ENCODE results near the gene TNS1.

DNA sequence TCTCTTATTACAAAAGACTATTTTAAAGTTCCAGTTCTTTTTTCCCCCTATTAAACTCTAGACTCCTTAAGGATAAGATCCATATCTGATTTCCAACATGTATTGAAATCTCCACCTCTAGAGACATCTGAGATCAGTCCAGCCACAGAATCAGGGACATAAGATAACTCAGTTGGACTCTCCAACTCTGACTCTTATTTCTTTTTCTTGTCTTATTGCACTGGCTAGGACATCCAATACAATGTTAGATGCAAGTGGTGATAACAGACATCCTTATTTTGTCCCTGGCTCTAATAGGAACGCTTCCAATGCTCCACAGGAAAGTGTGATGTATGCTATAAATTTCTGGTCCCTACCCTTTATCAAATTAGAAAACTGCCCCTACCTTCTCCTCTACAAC, 158.1 kb downstream of the TNS1 start:
- TF ChIP-seq, protein P1, sequence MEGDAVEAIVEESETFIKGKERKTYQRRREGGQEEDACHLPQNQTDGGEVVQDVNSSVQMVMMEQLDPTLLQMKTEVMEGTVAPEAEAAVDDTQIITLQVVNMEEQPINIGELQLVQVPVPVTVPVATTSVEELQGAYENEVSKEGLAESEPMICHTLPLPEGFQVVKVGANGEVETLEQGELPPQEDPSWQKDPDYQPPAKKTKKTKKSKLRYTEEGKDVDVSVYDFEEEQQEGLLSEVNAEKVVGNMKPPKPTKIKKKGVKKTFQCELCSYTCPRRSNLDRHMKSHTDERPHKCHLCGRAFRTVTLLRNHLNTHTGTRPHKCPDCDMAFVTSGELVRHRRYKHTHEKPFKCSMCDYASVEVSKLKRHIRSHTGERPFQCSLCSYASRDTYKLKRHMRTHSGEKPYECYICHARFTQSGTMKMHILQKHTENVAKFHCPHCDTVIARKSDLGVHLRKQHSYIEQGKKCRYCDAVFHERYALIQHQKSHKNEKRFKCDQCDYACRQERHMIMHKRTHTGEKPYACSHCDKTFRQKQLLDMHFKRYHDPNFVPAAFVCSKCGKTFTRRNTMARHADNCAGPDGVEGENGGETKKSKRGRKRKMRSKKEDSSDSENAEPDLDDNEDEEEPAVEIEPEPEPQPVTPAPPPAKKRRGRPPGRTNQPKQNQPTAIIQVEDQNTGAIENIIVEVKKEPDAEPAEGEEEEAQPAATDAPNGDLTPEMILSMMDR (IDR thresholded peaks at IDR 0.05), result no peak
- TF ChIP-seq GABPA (IDR thresholded peaks at IDR 0.05; ENCODE audit: low read depth) (no peak), SMC3 (IDR thresholded peaks at IDR 0.05; ENCODE audit: low read depth, low read length) (no peak), FOSL2 (IDR thresholded peaks at IDR 0.05; ENCODE audit: borderline replicate concordance, low read depth) (no peak), TAF1 (IDR thresholded peaks at IDR 0.05; ENCODE audit: borderline replicate concordance, low read depth, low read length) (no peak), MXI1 (IDR thresholded peaks at IDR 0.05; ENCODE audit: low read depth, low read length) (no peak), NRF1 (IDR thresholded peaks at IDR 0.05; ENCODE audit: low read depth, low read length) (no peak), POLR2AphosphoS5 (IDR thresholded peaks at IDR 0.05; ENCODE audit: low read depth, low read length) (no peak), TCF12 (IDR thresholded peaks at IDR 0.05) (no peak), RCOR1 (IDR thresholded peaks at IDR 0.05; ENCODE audit: low read length) (no peak), YY1 (IDR thresholded peaks at IDR 0.05; ENCODE audit: low read depth) (no peak)
- TF ChIP-seq, protein P2, sequence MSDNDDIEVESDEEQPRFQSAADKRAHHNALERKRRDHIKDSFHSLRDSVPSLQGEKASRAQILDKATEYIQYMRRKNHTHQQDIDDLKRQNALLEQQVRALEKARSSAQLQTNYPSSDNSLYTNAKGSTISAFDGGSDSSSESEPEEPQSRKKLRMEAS (IDR thresholded peaks at IDR 0.05; ENCODE audit: low read depth), result no peak
- TF ChIP-seq, protein P3, sequence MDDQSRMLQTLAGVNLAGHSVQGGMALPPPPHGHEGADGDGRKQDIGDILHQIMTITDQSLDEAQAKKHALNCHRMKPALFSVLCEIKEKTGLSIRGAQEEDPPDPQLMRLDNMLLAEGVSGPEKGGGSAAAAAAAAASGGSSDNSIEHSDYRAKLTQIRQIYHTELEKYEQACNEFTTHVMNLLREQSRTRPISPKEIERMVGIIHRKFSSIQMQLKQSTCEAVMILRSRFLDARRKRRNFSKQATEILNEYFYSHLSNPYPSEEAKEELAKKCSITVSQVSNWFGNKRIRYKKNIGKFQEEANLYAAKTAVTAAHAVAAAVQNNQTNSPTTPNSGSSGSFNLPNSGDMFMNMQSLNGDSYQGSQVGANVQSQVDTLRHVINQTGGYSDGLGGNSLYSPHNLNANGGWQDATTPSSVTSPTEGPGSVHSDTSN (IDR thresholded peaks at IDR 0.05), result no peak
- TF ChIP-seq, protein P4, sequence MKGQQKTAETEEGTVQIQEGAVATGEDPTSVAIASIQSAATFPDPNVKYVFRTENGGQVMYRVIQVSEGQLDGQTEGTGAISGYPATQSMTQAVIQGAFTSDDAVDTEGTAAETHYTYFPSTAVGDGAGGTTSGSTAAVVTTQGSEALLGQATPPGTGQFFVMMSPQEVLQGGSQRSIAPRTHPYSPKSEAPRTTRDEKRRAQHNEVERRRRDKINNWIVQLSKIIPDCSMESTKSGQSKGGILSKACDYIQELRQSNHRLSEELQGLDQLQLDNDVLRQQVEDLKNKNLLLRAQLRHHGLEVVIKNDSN (IDR thresholded peaks at IDR 0.05; ENCODE audit: borderline replicate concordance, low read depth), result no peak
